H1 (cell line): Measurements from ENCODE around the gene MYL6. TPM values are rescaled to one million over a fixed set of nuclear protein-coding genes. Genes with fewer than 3 reads are reported as not detected.

Source experiments
- CTCF ChIA-PET: fragments of 300-600 bp; sonication (Branson Sonifier 250); formaldehyde crosslinking; loops from one replicate; lab custom pipeline; 2021; ENCODE audit not compliant: partially characterized antibody; lab: Charles Lee
- POLR2A ChIA-PET: fragments of 300-600 bp; sonication (Branson Sonifier 250); formaldehyde crosslinking; loops from one replicate; lab custom pipeline; 2021; ENCODE audit warnings: inconsistent platforms; ENCODE audit not compliant: partially characterized antibody; lab: Charles Lee
- DNase-seq, 2 experiments: peaks; one replicate each; pipeline versions ENCODE4 v3.0.0 to v3.0.0-alpha.2; 2010 to 2022; ENCODE audit warnings: low spot score in 2 of 2, low read depth in 1 of 2, mixed read lengths in 1 of 2
- FAIRE-seq: peaks from 2 replicates; lab custom pipeline; 2011; peaks lifted over from hg19 to GRCh38; lab: Jason Lieb, UNC
- H2AFZ ChIP-seq: 2 replicates; pipeline ENCODE4 v1.8.1; 2012; ENCODE audit warnings: low read length, inconsistent platforms
- H2AK5ac ChIP-seq: 2 replicates; pipeline ENCODE4 v1.6.1; 2013; ENCODE audit warnings: low read depth, low read length
- H2BK120ac ChIP-seq: replicated peaks from 2 replicates; pipeline ENCODE3; 2013; ENCODE audit warnings: low read depth, low read length, inconsistent platforms
- H2BK12ac ChIP-seq: 2 replicates; pipeline ENCODE4 v1.6.1; 2013; ENCODE audit warnings: low read depth, low read length
- H2BK15ac ChIP-seq: 2 replicates; pipeline ENCODE4 v1.6.1; 2013; ENCODE audit warnings: low read length
- H2BK20ac ChIP-seq: 2 replicates; pipeline ENCODE4 v1.6.1; 2013; ENCODE audit warnings: low read length
- H2BK5ac ChIP-seq: 2 replicates; pipeline ENCODE4 v1.6.1; 2013; ENCODE audit warnings: low read depth, low read length
- H3K14ac ChIP-seq: 2 replicates; pipeline ENCODE4 v1.6.1; 2013; ENCODE audit warnings: inconsistent platforms; ENCODE audit not compliant: insufficient read length
- H3K18ac ChIP-seq: 2 replicates; pipeline ENCODE4 v1.6.1; 2013; ENCODE audit warnings: low read length; ENCODE audit errors: extremely low read depth
- H3K23ac ChIP-seq: 2 replicates; pipeline ENCODE4 v1.6.1; 2013; ENCODE audit warnings: inconsistent platforms; ENCODE audit not compliant: insufficient read length
- H3K23me2 ChIP-seq: 2 replicates; pipeline ENCODE4 v1.6.1; 2013; ENCODE audit warnings: low read depth, low read length
- H3K27ac ChIP-seq: 2 replicates; pipeline ENCODE4 v1.6.1; 2011; ENCODE audit warnings: low read depth, low read length, inconsistent platforms
- H3K27me3 ChIP-seq, 4 experiments: replicated peaks in 1 of 4; 1 replicate in 1 of 4; 2 replicates in 3 of 4; pipeline versions ENCODE4 v1.6.1 to v1.8.1; 2011 to 2013; ENCODE audit warnings: low read length in 3 of 4, mild to moderate bottlenecking in 3 of 4, inconsistent platforms in 2 of 4, mixed read lengths in 2 of 4, moderate library complexity in 1 of 4; ENCODE audit not compliant: control insufficient read depth in 3 of 4, insufficient read depth in 3 of 4; ENCODE audit errors: extremely low read depth in 1 of 4
- H3K36me3 ChIP-seq, 4 experiments: 2 replicates each; pipeline versions ENCODE4 v1.6.1 to v1.8.1; 2011 to 2013; ENCODE audit warnings: mild to moderate bottlenecking in 4 of 4, low read length in 3 of 4, moderate library complexity in 2 of 4, control low read depth in 1 of 4, inconsistent platforms in 1 of 4; ENCODE audit not compliant: insufficient read depth in 4 of 4, control insufficient read depth in 2 of 4
- H3K4ac ChIP-seq: replicated peaks from 2 replicates; pipeline ENCODE3; 2013; ENCODE audit warnings: low read length, low read depth, mixed read lengths, inconsistent platforms; ENCODE audit not compliant: insufficient read length
- H3K4me1 ChIP-seq, 4 experiments: replicated peaks in 1 of 4; 1 replicate in 1 of 4; 2 replicates in 3 of 4; pipeline versions ENCODE4 v1.6.1 to v1.8.1; 2011 to 2013; ENCODE audit warnings: low read length in 3 of 4, inconsistent platforms in 2 of 4, mixed read lengths in 1 of 4; ENCODE audit not compliant: insufficient read depth in 4 of 4, control insufficient read depth in 3 of 4
- H3K4me2 ChIP-seq, 2 experiments: 2 replicates each; pipeline versions ENCODE4 v1.6.1 to v1.8.1; 2011 to 2013; ENCODE audit warnings: low read depth in 2 of 2, low read length in 2 of 2, control low read depth in 1 of 2, inconsistent platforms in 1 of 2, mild to moderate bottlenecking in 1 of 2; ENCODE audit not compliant: insufficient read depth in 1 of 2
- H3K4me3 ChIP-seq, 4 experiments: fragments of 200-600, 300-600 bp in 1 of 4; sonication (generic), shearing (Covaris generic), sonication (Bioruptor Twin) in 1 of 4; 2 replicates each; pipeline versions ENCODE4 v1.5.1 to v1.8.1; 2011 to 2016; ENCODE audit warnings: low read length in 4 of 4, low read depth in 3 of 4, control low read depth in 2 of 4, inconsistent platforms in 2 of 4, mild to moderate bottlenecking in 2 of 4, mixed read lengths in 1 of 4, moderate library complexity in 1 of 4; ENCODE audit not compliant: insufficient read depth in 2 of 4; ENCODE audit errors: extremely low read depth in 1 of 4
- H3K56ac ChIP-seq: replicated peaks from 2 replicates; pipeline ENCODE3; 2013; ENCODE audit warnings: low read depth, mild to moderate bottlenecking, mixed read lengths, low read length, inconsistent platforms; ENCODE audit not compliant: insufficient read length
- H3K79me1 ChIP-seq: 2 replicates; pipeline ENCODE4 v1.6.1; 2013; ENCODE audit warnings: low read depth, low read length, control low read depth
- H3K79me2 ChIP-seq, 2 experiments: 2 replicates each; pipeline versions ENCODE4 v1.6.1 to v1.8.1; 2012 to 2013; ENCODE audit warnings: low read length in 2 of 2, mild to moderate bottlenecking in 2 of 2, inconsistent platforms in 1 of 2; ENCODE audit not compliant: insufficient read depth in 2 of 2, control insufficient read depth in 1 of 2
- H3K9ac ChIP-seq, 4 experiments: replicated peaks in 1 of 4; 1 replicate in 1 of 4; 2 replicates in 3 of 4; pipeline versions ENCODE4 v1.6.1 to v1.8.1; 2011 to 2013; ENCODE audit warnings: low read depth in 3 of 4, low read length in 3 of 4, control low read depth in 2 of 4, mild to moderate bottlenecking in 2 of 4, moderate library complexity in 2 of 4, inconsistent platforms in 1 of 4; ENCODE audit errors: extremely low read depth in 1 of 4
- H3K9me3 ChIP-seq, 2 experiments: 2 replicates each; pipeline versions ENCODE4 v1.6.1 to v1.8.1; 2012 to 2013; ENCODE audit warnings: mild to moderate bottlenecking in 2 of 2, moderate library complexity in 2 of 2, control low read depth in 1 of 2, inconsistent platforms in 1 of 2, low read depth in 1 of 2, low read length in 1 of 2, mixed read lengths in 1 of 2; ENCODE audit not compliant: insufficient read depth in 2 of 2
- H4K20me1 ChIP-seq, 2 experiments: replicated peaks in 1 of 2; 2 replicates each; pipeline versions ENCODE3 to v1.8.1; 2011 to 2013; ENCODE audit warnings: inconsistent platforms in 2 of 2, low read length in 2 of 2, mild to moderate bottlenecking in 1 of 2; ENCODE audit not compliant: insufficient read depth in 2 of 2, control insufficient read depth in 1 of 2
- H4K5ac ChIP-seq: 2 replicates; pipeline ENCODE4 v1.6.1; 2013; ENCODE audit warnings: low read length, low read depth, mixed read lengths, inconsistent platforms; ENCODE audit not compliant: insufficient read length
- H4K8ac ChIP-seq: 2 replicates; pipeline ENCODE4 v1.8.0; 2013; ENCODE audit warnings: mild to moderate bottlenecking, moderate library complexity, low read length, inconsistent platforms; ENCODE audit not compliant: insufficient read depth; ENCODE audit errors: extremely low read depth
- H4K91ac ChIP-seq: replicated peaks from 2 replicates; pipeline ENCODE3; 2013; ENCODE audit warnings: low read length, mixed read lengths, inconsistent platforms; ENCODE audit not compliant: insufficient read length
- BRCA1 ChIP-seq: IDR thresholded peaks from 2 replicates; pipeline ENCODE4 v1.6.1; 2012; ENCODE audit warnings: low read depth, low read length, improper control_type of control experiment
- CTCF ChIP-seq, 3 experiments: IDR thresholded peaks; 1 replicate in 2 of 3; 2 replicates in 1 of 3; pipeline versions ENCODE4 v1.5.1 to v1.6.1; 2011; ENCODE audit warnings: low read length in 3 of 3, mild to moderate bottlenecking in 3 of 3, inconsistent platforms in 2 of 3, low read depth in 1 of 3, moderate library complexity in 1 of 3; ENCODE audit not compliant: insufficient read depth in 1 of 3; ENCODE audit errors: control extremely low read depth in 1 of 3
- HDAC2 ChIP-seq, 2 experiments: fragments of 300-600 bp in 1 of 2; sonication (generic) in 1 of 2; IDR thresholded peaks; 2 replicates each; pipeline ENCODE4 v1.6.1; 2011 to 2012; ENCODE audit warnings: low read depth in 2 of 2, low read length in 2 of 2, mild to moderate bottlenecking in 2 of 2, moderate library complexity in 2 of 2, borderline replicate concordance in 1 of 2, inconsistent platforms in 1 of 2
- SAP30 ChIP-seq: fragments of 300-600 bp; sonication (generic); IDR thresholded peaks from 2 replicates; pipeline ENCODE4 v1.7.1; 2012; ENCODE audit warnings: low read length, moderate library complexity, mild to moderate bottlenecking, inconsistent platforms; ENCODE audit not compliant: insufficient read depth, insufficient replicate concordance
- WGBS, 2 experiments: shearing (Covaris generic) in 1 of 2; methylation state at CpG; one replicate each; pipeline versions ENCODE4 v1.1.6 to v1.1.7; 2013 to 2015; ENCODE audit warnings: low lambda C conversion rate in 2 of 2, mixed read lengths in 2 of 2, inconsistent platforms in 1 of 2, low coverage in 1 of 2, missing lambda C conversion rate in 1 of 2; ENCODE audit not compliant: insufficient replicate concordance in 2 of 2, insufficient coverage in 1 of 2, insufficient read length in 1 of 2; ENCODE audit errors: extremely low coverage in 1 of 2, missing lambda C conversion rate in 1 of 2; 5-methylcytosine and 5-hydroxymethylcytosine counted together
- polyA plus RNA-seq, 7 experiments: library from polyadenylated mRNA; depleted of rRNA in 3 of 7; stranded (reverse) in 5 of 7; unstranded in 2 of 7; fragments of >200 nt in 5 of 7; fragments of 200-250 nt in 2 of 7; gene quantifications; 1 replicate in 5 of 7; 2 replicates in 1 of 7; 4 replicates in 1 of 7; pipeline versions ENCODE4 v1.2.1 to v1.2.3, GENCODE V29; 2011 to 2013; ENCODE audit warnings: missing spikeins in 2 of 7, mixed read lengths in 2 of 7
- total RNA-seq: library from RNA; stranded (reverse); fragmentation: NEBNext Ultra II Directional; extraction: Animal tissue kit (Norgen Biotek cat#: 25700); gene quantifications from 2 replicates; pipeline ENCODE4 v1.2.1, GENCODE V29; 2021

Gene MYL6
- total and polyA plus RNA-seq, 2 of the 8 experiments (the other 6 are each of a cell fraction or from before 2014, with no cell fraction given): 1,130 to 2,279 TPM

- FAIRE-seq (no peak), DNase-seq (no peak)
- Histone ChIP-seq H3K4ac (no peak overlapping the region), H2AFZ (no peak overlapping the region), H3K23ac (no peak overlapping the region), H3K79me1 (no peaks in the 10 kb centered on the region; the same call in 1 of the 2 replicates), H3K56ac (no peak overlapping the region), H3K4me3 (peak overlapping the region; percentile 54 to 85 (median 75)), H3K79me2 (peaks cover 3 to 13% of the 10 kb centered on the region in 2 experiments; a peak in 3 of 4 replicates), H4K5ac (no peak overlapping the region), H3K14ac (no peak overlapping the region), H2BK15ac (peak overlapping the region; percentile 83; the same call in 1 of the 2 replicates), H3K4me1 (peaks cover 0 to 9% (median 5%) of the 10 kb centered on the region in 4 experiments; a peak in 5 of 7 replicates), H2BK120ac (no peak overlapping the region), H2AK5ac (no peak overlapping the region), H4K20me1 (peaks cover 0 to 3% of the 10 kb centered on the region in 2 experiments), H2BK5ac (peak overlapping the region; percentile 79), H3K18ac (no peak overlapping the region), H3K27me3 (no peaks in the 10 kb centered on the region), H2BK12ac (no peak overlapping the region), H3K23me2 (peaks cover 10% of the 10 kb centered on the region), H3K36me3 (peaks cover 0 to 19% (median 8%) of the 10 kb centered on the region in 4 experiments; a peak in 7 of 8 replicates), H3K4me2 (peak overlapping the region; percentile 96 to 99), H3K9ac (peak overlapping the region in 3 of 4 experiments; percentile 63 to 81 (median 65); a peak in 6 of 7 replicates), H4K91ac (no peak overlapping the region), H2BK20ac (no peak overlapping the region), H3K27ac (peak overlapping the region; percentile 75), H3K9me3 (no peaks in the 10 kb centered on the region), H4K8ac (no peak overlapping the region)
- POLR2A ChIA-PET: interaction anchor here (0.8 to 7.1 kb wide), 24 partner anchors 9 to 289 kb away, joined by 3 to 267 read pairs (median 9); partner anchors contain the start of genes ANKRD52, CNPY2, COQ10A and DNAJC14
- TF ChIP-seq CTCF (IDR thresholded peaks at IDR 0.05; ENCODE audit: control extremely low read depth in 1 of 3, insufficient read depth in 1 of 3, low read depth in 1 of 3, low read length in 3 of 3) (peak in 1 of 3 experiments; percentile 1; a peak in 1 of 4 replicates), SAP30 (peak; percentile 7), BRCA1 (no peak), HDAC2 (IDR thresholded peaks at IDR 0.05; ENCODE audit: borderline replicate concordance in 1 of 2, low read depth in 2 of 2, low read length in 2 of 2) (0 out of 4 replicates have a peak, but pooled peaks of 1 of the 2 experiments have one; percentile 28)
- WGBS, 2 experiments: 26% methylated on average over 13 of the region's 13 CpGs; no CpG with 5 or more reads in 1 of the 2 experiments
- CTCF ChIA-PET: interaction anchor here (0.5 to 5.3 kb wide), 23 partner anchors 11 to 338 kb away, joined by 3 to 47 read pairs (median 6); partner anchors contain the start of genes ESYT1, MYL6B, PA2G4 and RNF41
These were observed 39.3 kb upstream of the MYL6 start for GRCh38 chr12:56118688-56119357.
